ENCODE results near the gene ZCCHC17. TPM values are rescaled to one million over a fixed set of nuclear protein-coding genes. Genes with fewer than 3 reads are reported as not detected.

ZCCHC17 gene
- total and polyA plus RNA-seq, 2 donors (not counting 3 experiments of a cell fraction or from before 2014, with no cell fraction given), result 32.0 to 41.4 TPM

DNA sequence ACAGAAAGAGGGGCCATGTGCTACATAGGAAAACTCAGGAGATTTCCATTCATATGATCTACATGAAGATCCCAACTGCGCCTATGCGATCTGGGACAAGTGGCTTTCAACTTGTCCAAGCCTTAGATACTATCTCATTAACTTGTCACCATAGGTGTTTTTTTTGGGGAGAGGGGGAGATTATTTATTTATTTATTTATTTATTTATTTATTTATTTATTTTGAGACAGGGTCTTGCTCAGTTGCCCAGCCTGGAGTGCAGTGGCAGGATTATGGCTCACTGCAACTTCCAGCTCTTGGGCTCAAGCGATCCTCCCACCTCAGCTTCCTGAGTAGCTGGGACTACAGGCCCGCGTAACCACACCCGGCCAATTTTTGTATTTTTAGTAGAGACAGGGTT, 64.8 kb downstream of the ZCCHC17 start:
- Histone ChIP-seq H3K27ac (ENCODE audit: insufficient read depth, low read depth, low read length) (no peak overlapping the region), H2AFZ (ENCODE audit: low read depth, low read length) (no peak overlapping the region), H3K4me3 (replicated peaks in 1 of 3; ENCODE audit: insufficient read depth in 1 of 3, low read depth in 1 of 3, low read length in 3 of 3) (no peak overlapping the region), H4K20me1 (replicated peaks; ENCODE audit: control insufficient read depth, extremely low read depth, insufficient read depth, low read length) (no peaks in the 10 kb centered on the region), H3K4me1 (ENCODE audit: control insufficient read depth, extremely low read depth, insufficient read depth, low read length) (no peaks in the 10 kb centered on the region), H3K36me3 (ENCODE audit: control insufficient read depth in 2 of 2, extremely low read depth in 1 of 2, insufficient read depth in 2 of 2, low read length in 2 of 2) (peaks cover 0 to 6% of the 10 kb centered on the region in 2 experiments), H3K27me3 (ENCODE audit: control insufficient read depth in 2 of 2, insufficient read depth in 2 of 2, low read length in 2 of 2) (no peaks in the 10 kb centered on the region), H3K9ac (replicated peaks; ENCODE audit: extremely low read depth, insufficient read depth, low read length) (no peak overlapping the region), H3K9me1 (replicated peaks; ENCODE audit: control insufficient read depth, extremely low read depth, insufficient read depth, low read length) (no peaks in the 10 kb centered on the region), H3K79me2 (ENCODE audit: control insufficient read depth, insufficient read depth, low read length) (no peaks in the 10 kb centered on the region), H3K4me2 (ENCODE audit: insufficient read depth, low read length) (no peak overlapping the region), H3K9me3 (replicated peaks; ENCODE audit: control insufficient read depth, insufficient read depth, low read length) (no peaks in the 10 kb centered on the region)
- ChIA-PET CTCF (interaction anchor here (1.0 kb wide), 1 partner anchor 188 kb away, joined by 3 read pairs; no protein-coding TSS in a partner anchor), POLR2A (no interaction called here)
- BruUV-seq (replicated peaks), result no TSS peak
- no peak for FAIRE-seq
- TF ChIP-seq JUN (IDR thresholded peaks at IDR 0.05; ENCODE audit: borderline replicate concordance, insufficient read depth, insufficient read length, low read depth), result no peak
- no peak for TF ChIP-seq POLR2A (IDR thresholded peaks at IDR 0.05; ENCODE audit: low read depth, low read length)
- no peak for TF ChIP-seq FOS (IDR thresholded peaks at IDR 0.05; ENCODE audit: borderline replicate concordance, insufficient read depth, low read length)
- TF ChIP-seq, protein P1, sequence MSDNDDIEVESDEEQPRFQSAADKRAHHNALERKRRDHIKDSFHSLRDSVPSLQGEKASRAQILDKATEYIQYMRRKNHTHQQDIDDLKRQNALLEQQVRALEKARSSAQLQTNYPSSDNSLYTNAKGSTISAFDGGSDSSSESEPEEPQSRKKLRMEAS (IDR thresholded peaks at IDR 0.05; ENCODE audit: insufficient read depth, insufficient read length), result no peak
- no peak for TF ChIP-seq POLR2AphosphoS5 (IDR thresholded peaks at IDR 0.05; ENCODE audit: insufficient read depth, low read depth, low read length)
- no peak for TF ChIP-seq EZH2 (IDR thresholded peaks at IDR 0.05; ENCODE audit: borderline replicate concordance, low read depth, low read length, severe bottlenecking)
- TF ChIP-seq MYC (IDR thresholded peaks at IDR 0.05; ENCODE audit: low read depth, low read length), result no peak
- TF ChIP-seq, protein P2, sequence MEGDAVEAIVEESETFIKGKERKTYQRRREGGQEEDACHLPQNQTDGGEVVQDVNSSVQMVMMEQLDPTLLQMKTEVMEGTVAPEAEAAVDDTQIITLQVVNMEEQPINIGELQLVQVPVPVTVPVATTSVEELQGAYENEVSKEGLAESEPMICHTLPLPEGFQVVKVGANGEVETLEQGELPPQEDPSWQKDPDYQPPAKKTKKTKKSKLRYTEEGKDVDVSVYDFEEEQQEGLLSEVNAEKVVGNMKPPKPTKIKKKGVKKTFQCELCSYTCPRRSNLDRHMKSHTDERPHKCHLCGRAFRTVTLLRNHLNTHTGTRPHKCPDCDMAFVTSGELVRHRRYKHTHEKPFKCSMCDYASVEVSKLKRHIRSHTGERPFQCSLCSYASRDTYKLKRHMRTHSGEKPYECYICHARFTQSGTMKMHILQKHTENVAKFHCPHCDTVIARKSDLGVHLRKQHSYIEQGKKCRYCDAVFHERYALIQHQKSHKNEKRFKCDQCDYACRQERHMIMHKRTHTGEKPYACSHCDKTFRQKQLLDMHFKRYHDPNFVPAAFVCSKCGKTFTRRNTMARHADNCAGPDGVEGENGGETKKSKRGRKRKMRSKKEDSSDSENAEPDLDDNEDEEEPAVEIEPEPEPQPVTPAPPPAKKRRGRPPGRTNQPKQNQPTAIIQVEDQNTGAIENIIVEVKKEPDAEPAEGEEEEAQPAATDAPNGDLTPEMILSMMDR (IDR thresholded peaks at IDR 0.05; ENCODE audit: extremely low read depth in 1 of 2, insufficient read depth in 1 of 2, low read depth in 1 of 2, low read length in 2 of 2), result no peak
- no peak for TF ChIP-seq GATA2 (IDR thresholded peaks at IDR 0.05; ENCODE audit: insufficient read depth, insufficient read length, low read depth, low read length)
- intact Hi-C loops (cut with micrococcal nuclease), result no loop called here
- no peak for DNase-seq (ENCODE audit: low read depth, low spot score)
- dilution Hi-C loops (cut with MboI; ENCODE audit: extremely low pct_ligation_motif_present, low sequenced_read_pairs), result no loop called here

Measured in endothelial cell of umbilical vein (primary cell).